GF-D8 (cell line): ENCODE measurements around the gene ZNF679.
"Not testable (repeated sequence)": the region's sequence is repeated elsewhere in the genome, so short reads cannot be mapped to it uniquely, and the experiment has no call there.

Source experiments
- DNase-seq: peaks from one replicate; lab custom pipeline; 2025; lab: John Stamatoyannopoulos, UW

The ZNF679 gene

GRCh38 chr7:64310426-64310825, 82.2 kb downstream of the ZNF679 start:
- no peak for DNase-seq

GRCh38 chr7:64312826-64313225, 84.6 kb downstream of the ZNF679 start:
- DNase-seq: no peak

- peak; percentile 93 for DNase-seq
These were observed 85.6 kb downstream of the ZNF679 start, which contains the start of gene ZNF736 for GRCh38 chr7:64313740-64314491. ZNF736 (plus strand) TSS chr7:64313961; CDS start chr7:64314151, 190 bp downstream.

- DNase-seq: no peak
These were observed 86.3 kb downstream of the ZNF679 start for GRCh38 chr7:64314566-64314965.

- not testable (repeated sequence) for DNase-seq
These were observed 87.9 kb downstream of the ZNF679 start for GRCh38 chr7:64316031-64316742.
